Body of pancreas (tissue), 4 donors: ENCODE measurements around the gene LILRA2. TPM values are rescaled to one million over a fixed set of nuclear protein-coding genes. Genes with fewer than 3 reads are reported as not detected.
"Not testable (repeated sequence)": the region's sequence is repeated elsewhere in the genome, so short reads cannot be mapped to it uniquely, and the experiment has no call there.

ENCODE experiments used
- ATAC-seq: fragments of 150-250 bp; one replicate; pipeline ENCODE4 v1.9.1; 2016
- DNase-seq, 4 donors: peaks; one replicate each; pipeline ENCODE4 v3.0.0-alpha.2; 2019
- H3K27ac ChIP-seq, 4 donors: fragments of 200-600 bp; sonication (generic); 1 replicate in 3 of 4; 2 replicates in 1 of 4; pipeline versions ENCODE4 v1.5.1 to v1.6.1; 2016 to 2019; ENCODE audit warnings: mild to moderate bottlenecking in 1 of 4, mixed read lengths in 1 of 4, moderate library complexity in 1 of 4
- H3K27me3 ChIP-seq, 2 donors: fragments of 200-600 bp; sonication (generic); one replicate each; pipeline ENCODE4 v1.6.0; 2016; ENCODE audit warnings: mild to moderate bottlenecking in 1 of 2
- H3K36me3 ChIP-seq, 2 donors: fragments of 200-600 bp; sonication (generic); replicated peaks in 1 of 2; 2 replicates each; pipeline ENCODE4 v1.5.1; 2016; ENCODE audit warnings: low read depth in 2 of 2; ENCODE audit not compliant: insufficient read depth in 1 of 2
- H3K4me1 ChIP-seq: fragments of 200-600 bp; sonication (generic); one replicate; pipeline ENCODE4 v1.6.0; 2016
- H3K4me3 ChIP-seq, 2 donors: fragments of 200-600 bp; sonication (generic); 1 replicate in 1 of 2; 2 replicates in 1 of 2; pipeline ENCODE4 v1.5.1; 2016 to 2019
- H3K9me3 ChIP-seq, 3 donors: fragments of 200-600 bp; sonication (generic); 1 replicate in 2 of 3; 2 replicates in 1 of 3; pipeline ENCODE4 v1.5.1; 2016
- POLR2A ChIP-seq, 3 donors: fragments of 450-650 bp; IDR thresholded peaks; one replicate each; pipeline ENCODE4 v1.6.1; 2016; ENCODE audit warnings: antibody characterized with exemption in 3 of 3, mild to moderate bottlenecking in 2 of 3
- whole genome bisulfite sequencing, 2 donors: methylation state at CpG; one replicate each; pipeline ENCODE4 v1.1.5; 2017; 5-methylcytosine and 5-hydroxymethylcytosine counted together
- intact Hi-C: fragments of 100-400 bp; cut with DNase I; formaldehyde crosslinking; loops from one replicate; pipeline ENCODE4 v1.15.1; 2023
- total RNA-seq, 2 donors: library from RNA; depleted of rRNA; stranded (reverse); fragments of >200 nt; gene quantifications; one replicate each; pipeline ENCODE4 v1.1.0, GENCODE V29; 2016
- TF ChIP-seq, protein P1 (sequence below), 7 experiments: fragments of 450-650 bp in 4 of 7; fragments of 200-600 bp in 3 of 7; sonication (generic) in 3 of 7; IDR thresholded peaks; one replicate each; pipeline ENCODE4 v1.5.1; 2016 to 2019; ENCODE audit warnings: antibody characterized with exemption in 7 of 7

Gene LILRA2
- total RNA-seq, 2 donors from 2014 or later, result 1.6 TPM; not detected in 1

DNA sequence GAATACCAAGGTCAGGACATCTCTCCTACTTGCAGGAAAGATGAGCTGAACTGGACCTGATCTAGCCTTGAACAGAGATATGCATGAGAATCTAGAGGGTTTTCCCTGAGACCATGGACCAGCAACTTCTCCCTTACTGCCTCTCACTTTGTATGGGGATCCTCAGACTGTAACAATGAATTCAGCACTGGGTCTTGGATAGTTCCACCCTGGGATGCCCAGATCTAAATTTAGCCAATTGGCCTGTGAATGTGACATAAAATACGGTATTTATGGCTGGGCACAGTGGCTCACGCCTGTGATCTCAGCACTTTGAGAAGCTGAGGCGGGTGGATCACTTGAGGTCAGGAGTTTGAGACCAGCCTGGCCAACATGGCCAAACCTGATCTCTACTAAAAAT lies 15.3 kb upstream of the LILRA2 start:
- H3K27ac ChIP-seq, result no peak overlapping the region
- no peaks in the 10 kb centered on the region for H3K36me3 ChIP-seq
- 42 to 70% methylated on average over 2 to 3 of the region's 3 CpGs for WGBS, 2 donors
- intact Hi-C loops, result no loop called here
- DNase-seq (no peak), ATAC-seq (no peak)
- no peaks in the 10 kb centered on the region for H3K27me3 ChIP-seq
- TF ChIP-seq, protein P1, sequence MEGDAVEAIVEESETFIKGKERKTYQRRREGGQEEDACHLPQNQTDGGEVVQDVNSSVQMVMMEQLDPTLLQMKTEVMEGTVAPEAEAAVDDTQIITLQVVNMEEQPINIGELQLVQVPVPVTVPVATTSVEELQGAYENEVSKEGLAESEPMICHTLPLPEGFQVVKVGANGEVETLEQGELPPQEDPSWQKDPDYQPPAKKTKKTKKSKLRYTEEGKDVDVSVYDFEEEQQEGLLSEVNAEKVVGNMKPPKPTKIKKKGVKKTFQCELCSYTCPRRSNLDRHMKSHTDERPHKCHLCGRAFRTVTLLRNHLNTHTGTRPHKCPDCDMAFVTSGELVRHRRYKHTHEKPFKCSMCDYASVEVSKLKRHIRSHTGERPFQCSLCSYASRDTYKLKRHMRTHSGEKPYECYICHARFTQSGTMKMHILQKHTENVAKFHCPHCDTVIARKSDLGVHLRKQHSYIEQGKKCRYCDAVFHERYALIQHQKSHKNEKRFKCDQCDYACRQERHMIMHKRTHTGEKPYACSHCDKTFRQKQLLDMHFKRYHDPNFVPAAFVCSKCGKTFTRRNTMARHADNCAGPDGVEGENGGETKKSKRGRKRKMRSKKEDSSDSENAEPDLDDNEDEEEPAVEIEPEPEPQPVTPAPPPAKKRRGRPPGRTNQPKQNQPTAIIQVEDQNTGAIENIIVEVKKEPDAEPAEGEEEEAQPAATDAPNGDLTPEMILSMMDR (IDR thresholded peaks at IDR 0.05), result no peak
- TF ChIP-seq POLR2A (IDR thresholded peaks at IDR 0.05), result no peak
- no peaks in the 10 kb centered on the region for H3K9me3 ChIP-seq
- H3K4me1 ChIP-seq, result no peaks in the 10 kb centered on the region
- H3K4me3 ChIP-seq, result no peak overlapping the region

DNA sequence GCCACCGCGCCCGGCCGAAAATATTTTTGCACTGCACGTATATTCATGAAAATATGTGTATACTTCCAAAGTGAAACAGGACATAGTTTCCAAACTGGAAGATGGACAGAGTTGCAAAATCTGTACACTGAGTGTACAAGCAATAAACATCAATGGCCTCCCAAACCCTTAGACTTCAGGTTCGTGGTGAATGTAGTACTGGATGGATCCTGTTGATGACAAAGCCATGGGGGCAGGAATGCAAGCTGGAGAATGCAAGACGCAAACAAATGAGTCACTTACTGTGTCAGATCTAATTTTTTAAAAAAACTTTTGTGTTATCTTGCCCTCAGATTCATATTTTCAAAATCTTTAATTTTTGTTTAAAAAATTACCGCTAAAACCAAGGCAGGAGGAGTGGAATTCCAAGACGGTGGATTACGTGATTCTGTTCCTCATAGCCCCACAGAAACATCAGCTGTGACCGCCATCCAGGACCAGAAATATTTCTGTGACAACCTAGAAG lies 12.7 kb upstream of the LILRA2 start:
- DNase-seq, result no peak
- ATAC-seq, result no peak
- H3K27me3 ChIP-seq, result no peaks in the 10 kb centered on the region
- H3K36me3 ChIP-seq, result no peaks in the 10 kb centered on the region
- TF ChIP-seq, protein P1 (IDR thresholded peaks at IDR 0.05), result no peak
- TF ChIP-seq POLR2A (IDR thresholded peaks at IDR 0.05), result no peak
- no peak overlapping the region for H3K27ac ChIP-seq
- no peaks in the 10 kb centered on the region for H3K4me1 ChIP-seq
- no peak overlapping the region for H3K4me3 ChIP-seq
- 74 to 79% methylated on average over 11 of the region's 11 CpGs for WGBS, 2 donors
- intact Hi-C loops, result no loop called here
- no peaks in the 10 kb centered on the region for H3K9me3 ChIP-seq

DNA sequence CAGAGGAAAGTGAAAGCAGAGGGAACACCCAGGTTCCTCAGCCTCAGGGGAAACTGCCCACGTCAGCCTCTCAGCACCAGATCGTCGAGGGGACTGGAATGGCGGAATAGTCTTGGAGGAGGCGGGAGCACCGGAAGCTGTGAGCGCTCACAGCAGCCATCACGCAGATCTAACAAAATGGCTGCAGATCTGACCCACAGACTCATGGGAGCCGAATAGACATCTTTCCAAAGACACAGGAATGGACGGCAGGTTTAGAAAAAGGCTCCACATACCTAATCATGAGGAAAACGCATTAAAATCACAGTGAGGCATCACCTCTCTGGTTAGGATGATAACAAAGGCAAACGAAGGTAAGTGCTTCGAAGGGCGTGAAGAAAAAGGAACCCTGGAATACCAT lies 11.8 kb upstream of the LILRA2 start:
- no peaks in the 10 kb centered on the region for H3K4me1 ChIP-seq
- no peak overlapping the region for H3K4me3 ChIP-seq
- no peak overlapping the region for H3K27ac ChIP-seq
- H3K36me3 ChIP-seq, result no peaks in the 10 kb centered on the region
- TF ChIP-seq, protein P1 (IDR thresholded peaks at IDR 0.05), result no peak
- no peak for TF ChIP-seq POLR2A (IDR thresholded peaks at IDR 0.05)
- no peak for DNase-seq
- intact Hi-C loops, result no loop called here
- no peak for ATAC-seq
- WGBS, 2 donors, result 66 to 68% methylated on average over 14 of the region's 14 CpGs
- no peaks in the 10 kb centered on the region for H3K9me3 ChIP-seq
- no peaks in the 10 kb centered on the region for H3K27me3 ChIP-seq

DNA sequence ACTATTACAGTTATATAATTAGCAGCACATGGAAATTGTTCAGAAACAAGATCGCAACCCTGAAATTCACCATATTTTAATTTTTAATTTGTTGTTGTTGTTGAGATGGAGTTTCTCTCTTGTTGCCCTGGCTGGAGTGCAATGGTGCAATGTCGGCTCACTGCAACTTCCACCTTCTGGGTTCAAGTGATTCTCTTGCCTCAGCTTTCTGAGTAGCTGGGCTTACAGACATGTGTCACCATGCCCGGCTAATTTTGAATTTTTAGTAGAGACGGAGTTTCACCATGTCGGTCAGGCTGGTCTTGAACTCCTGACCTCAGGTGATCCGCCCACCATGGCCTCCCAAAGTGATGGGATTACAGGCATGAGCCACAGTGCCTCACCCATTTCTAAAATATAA lies 10.4 kb upstream of the LILRA2 start:
- H3K4me3 ChIP-seq, H3K27me3 ChIP-seq, DNase-seq, H3K4me1 ChIP-seq, H3K9me3 ChIP-seq, ATAC-seq, H3K27ac ChIP-seq, H3K36me3 ChIP-seq, intact Hi-C loops: not testable (repeated sequence)
- WGBS, 2 donors, result 66 to 69% methylated on average over 6 of the region's 6 CpGs

DNA sequence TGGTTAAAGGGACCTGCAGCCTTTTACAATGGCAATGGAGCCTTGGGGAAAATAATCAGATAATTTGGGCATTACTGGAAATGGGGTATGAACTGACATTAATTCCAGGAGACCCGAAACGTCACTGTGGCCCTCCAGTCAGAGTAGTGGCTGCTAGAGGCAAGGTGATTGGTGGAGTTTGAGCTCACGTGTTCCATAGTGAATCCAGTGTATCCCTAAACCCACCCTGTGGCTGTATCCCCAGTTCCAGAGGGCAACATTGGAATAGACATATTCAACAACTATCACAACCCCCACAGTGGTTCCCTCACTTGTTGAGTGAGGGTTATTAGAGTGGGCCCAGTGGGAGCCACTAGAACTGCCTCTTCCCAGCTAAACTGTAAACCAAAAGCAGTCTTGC lies 3.3 kb upstream of the LILRA2 start:
- Histone ChIP-seq H3K27me3 (no peaks in the 10 kb centered on the region), H3K4me1 (no peaks in the 10 kb centered on the region), H3K9me3 (no peaks in the 10 kb centered on the region), H3K36me3 (no peaks in the 10 kb centered on the region), H3K4me3 (no peak overlapping the region), H3K27ac (no peak overlapping the region)
- ATAC-seq (no peak), DNase-seq (no peak)
- intact Hi-C loops, result no loop called here
- TF ChIP-seq, protein P1 (IDR thresholded peaks at IDR 0.05), result no peak
- no peak for TF ChIP-seq POLR2A (IDR thresholded peaks at IDR 0.05)
- 38 to 55% methylated on average over 3 of the region's 3 CpGs for WGBS, 2 donors

DNA sequence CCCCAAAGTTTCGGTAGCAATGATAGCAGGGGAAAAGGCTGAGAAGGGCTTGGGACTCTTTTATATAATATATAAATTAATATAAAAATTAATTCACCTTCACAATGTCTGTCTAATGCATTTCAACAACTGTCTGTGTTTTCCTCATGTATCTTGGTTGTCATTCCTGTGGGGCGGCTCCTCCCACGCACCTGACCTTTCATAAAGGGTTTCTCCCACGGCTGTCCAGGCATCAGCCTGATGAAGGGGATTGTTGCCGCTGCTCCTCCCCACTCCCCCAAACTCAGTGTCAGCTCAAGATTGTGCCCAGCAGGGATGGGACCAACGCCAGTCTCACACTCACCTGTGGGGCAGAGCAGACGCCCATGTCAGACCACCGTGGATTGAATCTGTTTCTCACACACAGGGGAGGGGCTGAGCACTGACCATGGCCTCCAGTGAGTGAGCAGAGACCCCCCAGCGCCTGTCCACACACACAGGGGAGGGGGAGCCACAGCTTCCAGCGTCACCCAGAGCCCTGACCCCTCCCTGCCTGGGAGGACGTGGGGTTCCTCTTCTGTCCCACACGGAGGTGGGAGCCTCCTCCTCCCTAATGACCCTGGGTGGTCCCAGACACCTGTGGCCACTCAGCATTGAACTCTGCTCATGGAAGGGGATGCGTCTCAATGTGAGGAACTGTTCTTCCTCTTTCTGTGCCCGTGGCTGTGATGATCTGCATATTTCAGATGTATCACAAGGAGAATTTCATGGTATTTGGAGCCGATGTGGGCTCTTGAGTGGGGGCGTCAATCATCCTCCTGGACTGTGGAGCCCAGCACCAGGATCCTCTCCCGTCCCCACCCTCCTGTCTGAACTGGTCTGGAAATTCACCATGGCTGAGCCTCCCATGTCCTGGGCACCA lies 1.6 kb upstream of the LILRA2 start:
- H3K4me3 ChIP-seq, H3K36me3 ChIP-seq, H3K9me3 ChIP-seq, H3K4me1 ChIP-seq, H3K27ac ChIP-seq, intact Hi-C loops, ATAC-seq, H3K27me3 ChIP-seq: not testable (repeated sequence)
- peak in 1 of 4 donors; percentile 12 for DNase-seq
- 40 to 59% methylated on average over 9 to 15 of the region's 17 CpGs for WGBS, 2 donors
